ENCODE results near the gene AKT1S1.

AKT1S1 gene

GRCh38 chr19:49884109-49884508 lies 7.0 kb upstream of the AKT1S1 start:
- H3K27ac ChIP-seq = peak overlapping the region; percentile 40
- ChIA-PET CTCF (no interaction called here), POLR2A (ENCODE audit: low non-redundant PET) (no interaction called here)
- no peak for DNase-seq (ENCODE audit: low spot score)
- TF ChIP-seq CTCF (conservative IDR thresholded peaks at IDR 0.05; ENCODE audit: low read depth) = no peak

- CTCF ChIA-PET = no interaction called here
Measured at GRCh38 chr19:49883094-49883493, 5.9 kb upstream of the AKT1S1 start.

GRCh38 chr19:49882643-49883042 lies 5.5 kb upstream of the AKT1S1 start:
- DNase-seq (ENCODE audit: low spot score) = no peak
- CTCF ChIA-PET = no interaction called here
- POLR2A ChIA-PET (ENCODE audit: low non-redundant PET) = no interaction called here
- no peak overlapping the region for H3K27ac ChIP-seq
- no peak for TF ChIP-seq CTCF (conservative IDR thresholded peaks at IDR 0.05; ENCODE audit: low read depth)

More at GRCh38 chr19:49883094-49883493, 5.9 kb upstream of the AKT1S1 start:
- no peak overlapping the region for H3K27ac ChIP-seq
- no peak for DNase-seq (ENCODE audit: low spot score)
- POLR2A ChIA-PET (ENCODE audit: low non-redundant PET) = no interaction called here
- TF ChIP-seq CTCF (conservative IDR thresholded peaks at IDR 0.05; ENCODE audit: low read depth) = no peak

- ChIA-PET POLR2A (ENCODE audit: low non-redundant PET) (no interaction called here), CTCF (no interaction called here)
- DNase-seq (ENCODE audit: low spot score) = peak; percentile 52
- no peak overlapping the region for H3K27ac ChIP-seq
- TF ChIP-seq CTCF (conservative IDR thresholded peaks at IDR 0.05; ENCODE audit: low read depth) = no peak
Measured at GRCh38 chr19:49881672-49882394, 4.7 kb upstream of the AKT1S1 start.

- POLR2A ChIA-PET (ENCODE audit: low non-redundant PET) = no interaction called here
- no peak overlapping the region for H3K27ac ChIP-seq
- no peak for TF ChIP-seq CTCF (conservative IDR thresholded peaks at IDR 0.05; ENCODE audit: low read depth)
- CTCF ChIA-PET = no interaction called here
- DNase-seq (ENCODE audit: low spot score) = no peak
Measured at GRCh38 chr19:49881186-49881585, 4.0 kb upstream of the AKT1S1 start.

- ChIA-PET POLR2A (ENCODE audit: low non-redundant PET) (no interaction called here), CTCF (no interaction called here)
- TF ChIP-seq CTCF (conservative IDR thresholded peaks at IDR 0.05; ENCODE audit: low read depth) = no peak
- H3K27ac ChIP-seq = no peak overlapping the region
- DNase-seq (ENCODE audit: low spot score) = no peak
Measured at GRCh38 chr19:49880162-49880869, 3.2 kb upstream of the AKT1S1 start.

Data from RWPE1 (cell line).